GM13977 (cell line): ENCODE data around the gene CBR3.
"Not testable (repeated sequence)": the region's sequence is repeated elsewhere in the genome, so short reads cannot be mapped to it uniquely, and the experiment has no call there.

Experiments used
- DNase-seq: peaks from one replicate; pipeline ENCODE4 v3.0.0; 2012; ENCODE audit warnings: low spot score
- in situ Hi-C: fragments of 300-500 bp; cut with MboI; formaldehyde crosslinking; loops from one replicate; pipeline ENCODE4 v1.12.0; 2022; ENCODE audit warnings: low sequenced_read_pairs, low pct_unique_long_range_greater_than_20kb, mixed read lengths, inconsistent platforms; ENCODE audit not compliant: unreplicated experiment
- TF ChIP-seq, protein P1 (sequence below): IDR thresholded peaks from 2 replicates; pipeline ENCODE4 v1.5.1; 2012; ENCODE audit warnings: mild to moderate bottlenecking, control low read depth; ENCODE audit not compliant: insufficient read depth; ENCODE audit errors: extremely low read depth, missing control alignments

CBR3 gene

DNA sequence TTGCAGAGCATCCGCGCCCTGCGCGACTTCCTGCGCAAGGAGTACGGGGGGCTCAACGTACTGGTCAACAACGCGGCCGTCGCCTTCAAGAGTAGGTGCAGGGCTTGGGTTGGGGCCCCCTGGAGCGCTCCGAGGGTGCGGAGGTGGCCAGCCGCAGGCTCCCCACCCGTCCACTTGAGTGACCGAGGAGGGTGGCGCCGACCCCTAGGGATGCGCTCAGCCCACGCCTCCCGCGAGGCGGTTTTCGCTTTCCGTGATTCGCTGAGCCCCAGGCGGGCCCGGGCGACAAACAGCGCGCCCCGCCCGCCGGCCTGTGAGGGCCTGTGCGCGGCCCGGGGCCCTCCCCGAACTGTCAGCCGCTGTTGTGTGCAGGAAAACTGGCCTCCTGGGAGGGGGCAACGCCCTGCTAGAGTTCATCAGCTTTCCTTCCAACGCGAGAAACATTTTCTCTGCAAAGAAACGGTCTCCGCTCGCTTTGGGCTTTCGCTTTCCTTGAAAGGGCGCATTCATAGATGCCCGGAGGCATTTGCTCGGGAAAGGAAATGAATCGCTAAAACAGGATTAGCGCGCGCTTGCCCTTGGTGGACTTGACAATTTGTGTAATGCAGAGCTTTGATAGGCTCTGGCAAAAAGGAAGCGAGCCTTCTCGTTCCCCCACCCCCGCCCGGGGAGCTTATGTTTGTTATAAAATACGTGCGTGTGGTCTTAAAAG lies 668 bp downstream of the CBR3 start:
- DNase-seq: peak; percentile 78
- TF ChIP-seq, protein P1, sequence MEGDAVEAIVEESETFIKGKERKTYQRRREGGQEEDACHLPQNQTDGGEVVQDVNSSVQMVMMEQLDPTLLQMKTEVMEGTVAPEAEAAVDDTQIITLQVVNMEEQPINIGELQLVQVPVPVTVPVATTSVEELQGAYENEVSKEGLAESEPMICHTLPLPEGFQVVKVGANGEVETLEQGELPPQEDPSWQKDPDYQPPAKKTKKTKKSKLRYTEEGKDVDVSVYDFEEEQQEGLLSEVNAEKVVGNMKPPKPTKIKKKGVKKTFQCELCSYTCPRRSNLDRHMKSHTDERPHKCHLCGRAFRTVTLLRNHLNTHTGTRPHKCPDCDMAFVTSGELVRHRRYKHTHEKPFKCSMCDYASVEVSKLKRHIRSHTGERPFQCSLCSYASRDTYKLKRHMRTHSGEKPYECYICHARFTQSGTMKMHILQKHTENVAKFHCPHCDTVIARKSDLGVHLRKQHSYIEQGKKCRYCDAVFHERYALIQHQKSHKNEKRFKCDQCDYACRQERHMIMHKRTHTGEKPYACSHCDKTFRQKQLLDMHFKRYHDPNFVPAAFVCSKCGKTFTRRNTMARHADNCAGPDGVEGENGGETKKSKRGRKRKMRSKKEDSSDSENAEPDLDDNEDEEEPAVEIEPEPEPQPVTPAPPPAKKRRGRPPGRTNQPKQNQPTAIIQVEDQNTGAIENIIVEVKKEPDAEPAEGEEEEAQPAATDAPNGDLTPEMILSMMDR: no peak
- in situ Hi-C loops: loop anchor here (25.0 kb wide), 1 partner anchor 552 kb away; the partner anchor contains the start of gene SIM2

DNA sequence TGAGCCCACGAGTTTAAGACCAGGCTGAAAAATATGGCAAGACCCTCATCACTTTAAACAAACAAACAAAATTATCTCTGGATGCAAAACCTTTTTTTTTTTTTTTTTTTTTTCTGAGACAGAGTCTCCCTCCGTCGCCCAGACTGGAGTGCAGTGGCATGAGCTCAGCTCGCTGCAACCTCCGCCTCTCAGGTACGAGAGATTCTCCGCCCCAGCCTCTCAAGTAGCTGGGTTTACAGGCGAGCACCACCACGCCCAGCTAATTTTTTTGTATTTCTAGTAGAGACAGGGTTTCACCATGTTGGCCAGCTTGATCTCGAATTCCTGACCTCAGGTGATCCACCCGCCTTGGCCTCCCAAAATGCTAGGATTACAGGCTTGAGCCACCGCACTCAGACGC lies 4.9 kb downstream of the CBR3 start:
- in situ Hi-C loops: loop anchor here (25.0 kb wide), 1 partner anchor 548 kb away; the partner anchor contains the start of gene SIM2

DNA sequence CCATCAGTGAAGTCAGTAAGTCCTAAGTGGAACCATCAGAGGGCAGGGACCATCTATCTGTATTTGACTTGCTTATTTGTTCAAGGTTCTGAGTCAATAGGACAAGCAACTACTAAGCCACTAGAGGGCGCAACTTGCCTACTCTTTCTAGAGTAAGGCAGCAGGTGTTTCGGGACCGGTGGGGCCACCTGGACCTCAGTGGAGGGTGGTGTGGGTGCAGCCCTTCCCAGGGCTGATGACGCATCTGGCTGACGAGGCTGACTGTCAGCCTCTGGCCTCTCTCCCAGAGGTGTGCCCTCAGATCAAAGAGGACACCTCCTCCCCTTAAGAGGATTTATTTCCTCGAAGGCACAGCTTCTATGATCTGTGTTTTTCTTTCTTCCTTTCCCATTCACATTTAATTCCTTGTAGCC lies 6.6 kb downstream of the CBR3 start:
- DNase-seq: peak; percentile 74
- in situ Hi-C loops: loop anchor here (25.0 kb wide), 1 partner anchor 546 kb away; the partner anchor contains the start of gene SIM2
- TF ChIP-seq, protein P1: peak; percentile 89

More for the DNA sequence above, 4.9 kb downstream of the CBR3 start:
- not testable (repeated sequence) for DNase-seq

DNA sequence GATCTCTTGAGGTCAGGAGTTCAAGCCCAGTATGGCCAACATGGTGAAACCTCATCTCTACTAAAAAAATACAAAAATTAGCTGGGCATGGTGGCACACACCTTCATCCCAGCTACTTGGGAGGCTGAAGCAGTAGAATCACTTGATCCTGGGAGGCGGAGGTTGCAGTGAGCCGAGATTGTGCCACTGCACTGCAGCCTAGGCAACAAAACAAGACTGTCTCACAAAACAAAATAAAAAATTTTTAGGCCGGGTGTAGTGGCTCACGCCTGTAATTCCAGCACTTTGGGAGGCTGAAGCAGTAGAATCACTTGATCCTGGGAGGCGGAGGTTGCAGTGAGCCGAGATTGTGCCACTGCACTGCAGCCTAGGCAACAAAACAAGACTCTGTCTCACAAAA lies 9.4 kb downstream of the CBR3 start:
- in situ Hi-C loops: loop anchor here (25.0 kb wide), 1 partner anchor 543 kb away; the partner anchor contains the start of gene SIM2
- not testable (repeated sequence) for DNase-seq

DNA sequence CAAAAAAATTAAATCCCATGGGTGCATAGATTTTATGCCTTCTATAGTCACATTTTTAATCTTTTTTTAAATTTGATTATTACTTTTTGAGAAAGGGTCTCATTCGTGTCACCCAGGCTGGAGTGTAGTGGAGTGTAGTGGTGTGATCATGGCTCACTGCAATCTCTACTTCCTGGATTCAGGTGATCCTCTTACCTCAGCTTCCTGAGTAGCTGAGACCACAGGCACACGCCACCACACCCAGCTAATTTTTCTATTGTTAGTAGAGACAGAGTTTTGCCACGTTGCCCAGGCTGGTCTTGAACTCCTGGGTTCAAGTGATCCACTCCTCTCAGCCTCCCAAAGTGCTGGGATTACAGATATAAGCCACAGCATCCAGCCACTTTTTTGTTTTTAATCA lies 10.4 kb downstream of the CBR3 start:
- in situ Hi-C loops: loop anchor here (25.0 kb wide), 1 partner anchor 542 kb away; the partner anchor contains the start of gene SIM2
- TF ChIP-seq, protein P1: no peak
- DNase-seq: no peak

DNA sequence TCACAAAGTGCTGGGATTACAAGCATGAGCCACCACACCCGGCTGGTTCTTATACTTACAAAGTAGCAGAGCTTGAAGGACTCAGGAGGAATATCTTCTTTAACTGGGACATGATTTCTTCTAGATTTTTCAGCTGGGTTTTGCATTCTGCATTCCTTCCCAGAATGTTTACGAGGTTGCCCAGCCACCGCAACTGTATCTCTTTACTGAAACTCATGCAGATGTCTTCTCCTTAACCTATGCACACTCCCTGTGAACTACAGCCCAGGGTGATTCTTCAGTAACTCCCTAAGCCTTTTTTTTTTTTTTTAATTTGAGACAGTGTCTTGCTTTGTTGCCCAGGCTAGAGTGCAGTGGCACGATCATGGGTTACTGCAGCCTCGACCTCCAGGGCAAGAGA lies 13.0 kb downstream of the CBR3 start:
- TF ChIP-seq, protein P1: no peak
- in situ Hi-C loops: loop anchor here (25.0 kb wide), 1 partner anchor 539 kb away; the partner anchor contains the start of gene SIM2
- DNase-seq: no peak

DNA sequence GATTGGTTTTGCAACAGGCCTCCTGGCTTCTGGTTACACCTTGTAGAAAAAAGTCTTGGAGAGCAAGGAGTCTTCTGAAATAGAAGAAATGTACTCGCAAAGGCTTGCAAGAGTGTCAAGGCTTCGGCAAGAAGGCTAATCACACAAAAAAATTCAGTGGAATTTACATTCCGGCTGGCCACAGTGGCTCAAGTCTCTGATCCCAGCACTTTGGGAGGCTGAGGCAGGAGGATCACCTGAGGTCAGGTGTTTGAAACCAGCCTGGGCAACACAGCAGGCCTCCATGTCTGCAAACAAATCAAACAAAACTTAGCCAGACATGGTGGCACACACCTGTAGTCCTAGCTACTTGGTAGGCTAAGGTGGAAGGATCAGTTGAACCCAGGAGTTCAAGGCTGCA lies 14.0 kb downstream of the CBR3 start:
- in situ Hi-C loops: loop anchor here (25.0 kb wide), 1 partner anchor 538 kb away; the partner anchor contains the start of gene SIM2
- no peak for DNase-seq
- TF ChIP-seq, protein P1: no peak
